Tibial nerve (tissue), 4 donors: ENCODE measurements around the gene TDRD3. TPM values are rescaled to one million over a fixed set of nuclear protein-coding genes. Genes with fewer than 3 reads are reported as not detected.

Experiments used
- DNase-seq, 2 donors: peaks; one replicate each; pipeline ENCODE4 v3.0.0-alpha.2; 2019; ENCODE audit warnings: low spot score in 2 of 2
- H3K27ac ChIP-seq, 4 donors: fragments of 200-600 bp; sonication (generic) in 3 of 4; one replicate each; pipeline ENCODE4 v1.5.1; 2017 to 2019; ENCODE audit warnings: mild to moderate bottlenecking in 1 of 4
- H3K27me3 ChIP-seq, 2 donors: fragments of 200-600 bp; sonication (generic) in 1 of 2; one replicate each; pipeline versions ENCODE4 v1.5.1 to v1.6.0; 2017 to 2019
- H3K36me3 ChIP-seq, 3 donors: fragments of 200-600 bp; sonication (generic); one replicate each; pipeline ENCODE4 v1.5.1; 2018 to 2019
- H3K4me1 ChIP-seq, 4 donors: fragments of 200-600 bp; sonication (generic) in 3 of 4; one replicate each; pipeline ENCODE4 v1.5.1; 2017 to 2019
- H3K4me3 ChIP-seq, 4 donors: fragments of 200-600 bp; sonication (generic) in 3 of 4; one replicate each; pipeline ENCODE4 v1.5.1; 2017 to 2019; ENCODE audit warnings: mild to moderate bottlenecking in 1 of 4, moderate library complexity in 1 of 4
- H3K9me3 ChIP-seq, 4 donors: fragments of 200-600 bp; sonication (generic) in 3 of 4; one replicate each; pipeline ENCODE4 v1.5.1; 2017 to 2019
- EP300 ChIP-seq, 2 donors: sonication (generic); formaldehyde crosslinking; IDR thresholded peaks; one replicate each; pipeline ENCODE4 v1.6.1; 2017; ENCODE audit warnings: antibody characterized with exemption in 2 of 2, mild to moderate bottlenecking in 1 of 2
- POLR2A ChIP-seq, 2 donors: fragments of 450-650 bp; IDR thresholded peaks; one replicate each; pipeline ENCODE4 v1.6.1; 2017; ENCODE audit warnings: antibody characterized with exemption in 2 of 2, mild to moderate bottlenecking in 2 of 2, moderate library complexity in 2 of 2
- WGBS, 2 donors: methylation state at CpG; one replicate each; pipeline ENCODE4 v1.1.5; 2018; 5-methylcytosine and 5-hydroxymethylcytosine counted together
- total RNA-seq, 4 donors: library from RNA; depleted of rRNA; stranded (reverse); fragments of >200 nt; gene quantifications; one replicate each; pipeline ENCODE4 v1.1.0, GENCODE V29; 2016
- TF ChIP-seq, protein P1 (sequence below), 5 experiments: fragments of 200-600 bp in 3 of 5; fragments of 450-650 bp in 2 of 5; sonication (generic) in 3 of 5; IDR thresholded peaks; one replicate each; pipeline ENCODE4 v1.5.1; 2016 to 2019; ENCODE audit warnings: antibody characterized with exemption in 5 of 5, mild to moderate bottlenecking in 3 of 5, moderate library complexity in 2 of 5

The TDRD3 gene
- total RNA-seq = 10 to 100 TPM; 31.2 to 38.5 (median 35.1) TPM

DNA sequence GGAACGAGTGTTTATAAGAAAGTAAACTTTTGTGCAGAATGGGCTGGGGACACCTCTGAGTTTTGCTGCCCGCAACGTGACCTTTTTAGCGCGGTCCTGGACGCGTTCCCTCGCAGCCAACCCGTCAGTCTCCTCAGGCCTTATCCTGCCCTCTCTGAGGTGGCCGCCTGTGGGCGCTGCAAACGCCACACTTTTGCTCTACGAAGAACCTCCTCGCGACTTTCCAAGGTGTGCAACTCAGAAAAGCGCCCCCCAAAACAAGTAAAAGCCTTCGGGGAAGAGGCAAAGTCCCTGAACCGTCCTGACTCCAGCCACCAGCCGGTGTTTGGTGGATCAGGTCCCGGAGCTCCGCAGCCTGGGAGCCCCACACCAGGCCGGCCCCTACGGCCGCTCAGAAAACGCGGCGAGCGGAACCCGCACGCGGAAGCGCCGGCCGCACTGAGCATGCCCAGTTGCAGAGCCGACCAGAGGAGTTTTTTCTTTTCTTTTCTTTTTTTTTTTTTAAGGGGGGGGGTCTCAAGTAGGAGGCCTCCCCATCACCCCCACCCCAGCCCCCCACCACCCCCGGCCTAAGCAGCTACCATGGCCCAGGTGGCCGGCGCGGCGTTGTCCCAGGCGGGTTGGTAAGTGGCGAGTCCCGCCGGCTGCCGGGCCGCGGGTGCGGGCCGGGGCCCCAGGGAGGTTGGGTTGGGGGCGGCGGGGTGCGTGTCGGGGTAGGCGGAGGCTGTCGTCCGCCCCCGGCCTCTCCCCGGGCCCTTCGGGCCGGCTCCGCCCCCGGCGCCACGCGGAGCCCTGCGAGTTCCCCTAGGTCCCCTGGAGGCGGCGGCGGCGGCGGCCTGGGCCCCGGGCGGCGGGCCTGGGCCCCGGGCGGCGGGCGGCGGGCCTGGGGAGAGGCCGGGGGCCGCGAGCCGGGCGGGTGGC is at the start of gene TDRD3:
TDRD3 (plus strand) TSS at position 438 of the 921 bp plus-strand sequence; CDS start at position 583, 145 bp downstream.
- Histone ChIP-seq H3K4me3 (peak within 1 kb of the TSS; percentile 85 to 91 (median 89)), H3K27ac (peak within 1 kb of the TSS; percentile 90 to 99 (median 98)), H3K27me3 (no peaks in the 10 kb centered on the region), H3K4me1 (peaks cover 0 to 32% (median 10%) of the 10 kb centered on the region in 4 donors), H3K36me3 (no peaks in the 10 kb centered on the region), H3K9me3 (no peaks in the 10 kb centered on the region)
- peak; percentile 10 to 76 for TF ChIP-seq EP300 (IDR thresholded peaks at IDR 0.05)
- TF ChIP-seq POLR2A (IDR thresholded peaks at IDR 0.05) = peak; percentile 55 to 63
- TF ChIP-seq, protein P1, sequence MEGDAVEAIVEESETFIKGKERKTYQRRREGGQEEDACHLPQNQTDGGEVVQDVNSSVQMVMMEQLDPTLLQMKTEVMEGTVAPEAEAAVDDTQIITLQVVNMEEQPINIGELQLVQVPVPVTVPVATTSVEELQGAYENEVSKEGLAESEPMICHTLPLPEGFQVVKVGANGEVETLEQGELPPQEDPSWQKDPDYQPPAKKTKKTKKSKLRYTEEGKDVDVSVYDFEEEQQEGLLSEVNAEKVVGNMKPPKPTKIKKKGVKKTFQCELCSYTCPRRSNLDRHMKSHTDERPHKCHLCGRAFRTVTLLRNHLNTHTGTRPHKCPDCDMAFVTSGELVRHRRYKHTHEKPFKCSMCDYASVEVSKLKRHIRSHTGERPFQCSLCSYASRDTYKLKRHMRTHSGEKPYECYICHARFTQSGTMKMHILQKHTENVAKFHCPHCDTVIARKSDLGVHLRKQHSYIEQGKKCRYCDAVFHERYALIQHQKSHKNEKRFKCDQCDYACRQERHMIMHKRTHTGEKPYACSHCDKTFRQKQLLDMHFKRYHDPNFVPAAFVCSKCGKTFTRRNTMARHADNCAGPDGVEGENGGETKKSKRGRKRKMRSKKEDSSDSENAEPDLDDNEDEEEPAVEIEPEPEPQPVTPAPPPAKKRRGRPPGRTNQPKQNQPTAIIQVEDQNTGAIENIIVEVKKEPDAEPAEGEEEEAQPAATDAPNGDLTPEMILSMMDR (IDR thresholded peaks at IDR 0.05) = peak; percentile 75 to 91 (median 84)
- peak; percentile 53 to 69 for DNase-seq
- 0% methylated on average over 44 to 48 of the region's 84 CpGs for WGBS, 2 donors

DNA sequence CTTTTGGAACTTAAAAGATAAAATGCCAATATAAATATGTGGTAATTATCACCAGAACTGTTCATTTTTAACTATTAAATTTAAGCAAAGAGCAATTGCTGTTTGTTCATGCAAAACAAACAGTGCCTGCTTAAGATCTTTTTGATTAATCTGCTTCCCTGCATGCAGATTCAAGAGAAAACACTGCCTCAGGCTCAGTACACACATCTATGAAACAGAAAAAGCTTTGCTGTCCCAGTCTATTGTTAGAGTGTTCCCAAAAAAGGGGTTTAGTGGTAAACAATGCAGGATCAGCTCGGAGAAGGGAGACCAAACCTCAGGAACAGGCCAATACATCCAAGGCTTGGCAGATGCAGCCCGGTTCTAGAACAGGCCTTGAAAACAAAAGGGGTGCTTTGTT is 49.3 kb upstream of the TDRD3 start:
- Histone ChIP-seq H3K27me3 (no peaks in the 10 kb centered on the region), H3K27ac (no peak overlapping the region), H3K9me3 (no peaks in the 10 kb centered on the region), H3K4me1 (no peaks in the 10 kb centered on the region), H3K36me3 (no peaks in the 10 kb centered on the region), H3K4me3 (no peak overlapping the region)
- WGBS, 2 donors = 45 to 59% methylated on average over 2 of the region's 2 CpGs
- TF ChIP-seq, protein P1 (IDR thresholded peaks at IDR 0.05) = no peak
- no peak for TF ChIP-seq EP300 (IDR thresholded peaks at IDR 0.05)
- TF ChIP-seq POLR2A (IDR thresholded peaks at IDR 0.05) = no peak
- DNase-seq = no peak

DNA sequence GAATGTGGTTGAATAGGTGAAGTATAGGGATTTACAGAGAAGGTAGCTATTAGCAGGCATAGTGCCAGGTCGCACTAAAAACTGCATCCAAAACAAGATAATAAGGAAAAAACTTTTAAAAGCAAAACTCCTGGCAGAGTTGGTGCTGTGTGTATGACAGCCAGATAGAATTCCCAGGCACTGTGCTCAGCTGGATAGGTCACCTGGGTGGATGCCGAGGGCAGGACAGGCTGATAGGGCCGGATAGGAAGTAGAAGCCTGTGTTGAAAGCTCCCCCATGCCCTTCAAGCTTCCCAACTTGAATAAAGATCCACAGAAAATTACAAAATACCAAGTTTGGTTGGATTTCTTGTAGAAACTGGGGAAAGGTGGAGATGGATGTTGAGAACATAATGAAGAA is 48.9 kb upstream of the TDRD3 start:
- Histone ChIP-seq H3K27me3 (no peaks in the 10 kb centered on the region), H3K27ac (no peak overlapping the region), H3K9me3 (no peaks in the 10 kb centered on the region), H3K4me3 (no peak overlapping the region), H3K4me1 (no peaks in the 10 kb centered on the region), H3K36me3 (no peaks in the 10 kb centered on the region)
- WGBS, 2 donors = 43 to 50% methylated on average over 3 of the region's 3 CpGs
- no peak for DNase-seq
- TF ChIP-seq, protein P1 (IDR thresholded peaks at IDR 0.05) = no peak

DNA sequence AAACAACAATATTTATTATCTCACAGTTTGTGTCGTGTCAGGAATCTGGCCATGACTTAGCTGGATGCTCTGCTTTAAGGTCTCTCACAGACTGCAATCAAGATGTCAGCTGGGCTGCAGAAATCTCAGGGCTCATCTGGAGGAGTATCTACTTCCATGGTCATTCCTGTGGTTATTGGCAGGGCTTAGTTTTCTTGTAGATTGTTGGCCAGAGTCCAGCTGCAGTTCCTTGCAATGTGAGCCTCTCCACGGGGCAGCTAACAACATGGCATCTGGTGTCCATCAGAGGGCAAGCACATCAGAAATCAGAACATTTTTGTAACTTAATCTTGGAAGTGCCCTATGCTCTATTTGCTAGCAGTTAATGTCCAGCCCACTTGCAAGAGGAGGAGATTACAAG is 45.7 kb upstream of the TDRD3 start:
- 27 to 31% methylated on average over 2 of the region's 2 CpGs for WGBS, 2 donors
- Histone ChIP-seq H3K4me1 (no peaks in the 10 kb centered on the region), H3K27ac (no peak overlapping the region), H3K4me3 (no peak overlapping the region), H3K36me3 (no peaks in the 10 kb centered on the region), H3K9me3 (no peaks in the 10 kb centered on the region), H3K27me3 (no peaks in the 10 kb centered on the region)
- DNase-seq = peak in 1 of 2 donors; percentile 12
- TF ChIP-seq EP300 (IDR thresholded peaks at IDR 0.05) = no peak
- TF ChIP-seq POLR2A (IDR thresholded peaks at IDR 0.05) = no peak
- TF ChIP-seq, protein P1 (IDR thresholded peaks at IDR 0.05) = no peak

DNA sequence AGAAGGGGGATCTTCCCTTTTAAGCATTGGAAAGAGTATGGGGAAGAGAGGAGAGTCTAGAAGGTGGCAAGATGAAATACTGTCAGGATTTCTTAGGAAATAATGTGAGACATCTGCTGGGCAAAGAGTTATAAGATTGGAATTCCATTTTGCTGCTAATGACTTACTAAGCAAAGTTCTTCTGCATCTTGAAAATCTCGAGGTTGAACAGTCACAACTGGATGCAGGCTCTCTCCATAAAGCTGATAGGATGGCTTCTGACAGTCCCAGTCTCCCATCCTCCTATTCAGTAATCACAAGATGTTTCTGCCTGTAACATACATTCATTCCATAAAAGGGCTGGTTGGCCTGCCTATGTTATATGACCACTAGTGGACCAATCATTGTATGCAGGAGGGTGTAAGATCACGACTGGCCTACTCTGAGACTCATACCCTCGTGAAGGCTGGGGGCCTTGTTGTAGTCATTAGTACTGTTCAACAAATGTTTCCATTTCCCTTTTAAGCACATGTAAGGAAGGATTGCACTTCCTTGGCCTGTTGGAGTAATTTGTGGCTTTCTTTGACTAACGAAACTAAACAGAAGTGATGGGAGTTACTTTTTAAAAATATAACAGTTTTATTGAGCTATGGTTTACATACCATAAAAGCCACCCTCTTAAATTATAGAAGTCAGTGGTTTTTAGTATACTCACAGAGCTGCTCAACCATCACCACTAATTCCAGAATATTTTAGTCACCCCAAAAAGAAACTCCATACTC is 45.0 kb upstream of the TDRD3 start:
- H3K36me3 ChIP-seq = no peaks in the 10 kb centered on the region
- no peak for DNase-seq
- no peaks in the 10 kb centered on the region for H3K9me3 ChIP-seq
- no peak overlapping the region for H3K4me3 ChIP-seq
- H3K27ac ChIP-seq = no peak overlapping the region
- H3K4me1 ChIP-seq = no peaks in the 10 kb centered on the region
- H3K27me3 ChIP-seq = no peaks in the 10 kb centered on the region
- TF ChIP-seq EP300 (IDR thresholded peaks at IDR 0.05) = no peak
- no peak for TF ChIP-seq POLR2A (IDR thresholded peaks at IDR 0.05)
- TF ChIP-seq, protein P1 (IDR thresholded peaks at IDR 0.05) = no peak
- WGBS, 2 donors = 69 to 76% methylated on average over 4 of the region's 4 CpGs
